Measurements from ENCODE around the gene CARS2.

GRCh38 chr13:110684388-110685056, 21.4 kb downstream of the CARS2 start:
- TF ChIP-seq, protein P1, sequence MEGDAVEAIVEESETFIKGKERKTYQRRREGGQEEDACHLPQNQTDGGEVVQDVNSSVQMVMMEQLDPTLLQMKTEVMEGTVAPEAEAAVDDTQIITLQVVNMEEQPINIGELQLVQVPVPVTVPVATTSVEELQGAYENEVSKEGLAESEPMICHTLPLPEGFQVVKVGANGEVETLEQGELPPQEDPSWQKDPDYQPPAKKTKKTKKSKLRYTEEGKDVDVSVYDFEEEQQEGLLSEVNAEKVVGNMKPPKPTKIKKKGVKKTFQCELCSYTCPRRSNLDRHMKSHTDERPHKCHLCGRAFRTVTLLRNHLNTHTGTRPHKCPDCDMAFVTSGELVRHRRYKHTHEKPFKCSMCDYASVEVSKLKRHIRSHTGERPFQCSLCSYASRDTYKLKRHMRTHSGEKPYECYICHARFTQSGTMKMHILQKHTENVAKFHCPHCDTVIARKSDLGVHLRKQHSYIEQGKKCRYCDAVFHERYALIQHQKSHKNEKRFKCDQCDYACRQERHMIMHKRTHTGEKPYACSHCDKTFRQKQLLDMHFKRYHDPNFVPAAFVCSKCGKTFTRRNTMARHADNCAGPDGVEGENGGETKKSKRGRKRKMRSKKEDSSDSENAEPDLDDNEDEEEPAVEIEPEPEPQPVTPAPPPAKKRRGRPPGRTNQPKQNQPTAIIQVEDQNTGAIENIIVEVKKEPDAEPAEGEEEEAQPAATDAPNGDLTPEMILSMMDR (conservative IDR thresholded peaks at IDR 0.05 in 1 of 2, IDR thresholded peaks at IDR 0.05 in 1 of 2; ENCODE audit: extremely low read depth in 1 of 2, insufficient read depth in 1 of 2, low read depth in 1 of 2, low read length in 2 of 2), result no peak
- no peak for TF ChIP-seq EZH2 (IDR thresholded peaks at IDR 0.05; ENCODE audit: borderline replicate concordance, low read length)
